ENCODE data around the gene PDGFA. TPM values are rescaled to one million over a fixed set of nuclear protein-coding genes. Genes with fewer than 3 reads are reported as not detected.

Gene PDGFA
- polyA plus RNA-seq, 1 experiment, result 17.4 TPM

DNA sequence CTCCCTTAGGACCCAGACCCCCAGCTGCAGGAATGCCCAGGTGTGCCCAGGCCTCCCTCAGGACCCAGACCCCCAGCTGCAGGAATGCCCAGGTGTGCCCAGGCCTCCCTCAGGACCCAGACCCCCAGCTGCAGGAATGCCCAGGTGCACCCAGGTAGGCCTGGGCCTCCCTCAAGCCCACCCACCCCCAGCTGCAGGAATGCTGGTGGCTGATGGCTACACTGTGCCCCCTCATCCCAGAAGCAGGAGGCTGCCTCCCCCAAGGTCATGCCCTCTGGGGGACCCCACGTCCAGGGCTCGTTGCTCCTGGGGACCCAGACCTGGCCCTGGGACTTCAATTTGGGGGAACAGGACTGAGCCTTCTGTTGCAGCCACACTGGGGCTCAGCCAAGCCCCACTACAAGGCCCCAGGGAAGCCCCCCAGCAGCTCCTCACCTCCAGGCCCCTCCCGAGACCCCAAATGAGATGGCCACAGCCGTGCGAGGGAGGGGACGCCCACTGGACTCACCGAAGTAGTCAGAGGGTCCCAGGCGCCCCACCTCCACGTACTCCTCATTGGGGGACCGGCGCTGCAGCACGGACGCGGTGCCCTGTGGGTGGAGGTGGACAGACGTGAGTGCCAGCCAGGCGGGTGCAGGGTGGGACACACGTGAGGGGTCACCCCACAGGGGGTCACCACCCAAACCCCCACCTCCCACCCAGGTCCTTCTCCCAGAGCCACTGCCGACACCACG, 31.4 kb upstream of the PDGFA start:
- POLR2A ChIA-PET, result no interaction called here
- no peak for DNase-seq (ENCODE audit: low read depth)

DNA sequence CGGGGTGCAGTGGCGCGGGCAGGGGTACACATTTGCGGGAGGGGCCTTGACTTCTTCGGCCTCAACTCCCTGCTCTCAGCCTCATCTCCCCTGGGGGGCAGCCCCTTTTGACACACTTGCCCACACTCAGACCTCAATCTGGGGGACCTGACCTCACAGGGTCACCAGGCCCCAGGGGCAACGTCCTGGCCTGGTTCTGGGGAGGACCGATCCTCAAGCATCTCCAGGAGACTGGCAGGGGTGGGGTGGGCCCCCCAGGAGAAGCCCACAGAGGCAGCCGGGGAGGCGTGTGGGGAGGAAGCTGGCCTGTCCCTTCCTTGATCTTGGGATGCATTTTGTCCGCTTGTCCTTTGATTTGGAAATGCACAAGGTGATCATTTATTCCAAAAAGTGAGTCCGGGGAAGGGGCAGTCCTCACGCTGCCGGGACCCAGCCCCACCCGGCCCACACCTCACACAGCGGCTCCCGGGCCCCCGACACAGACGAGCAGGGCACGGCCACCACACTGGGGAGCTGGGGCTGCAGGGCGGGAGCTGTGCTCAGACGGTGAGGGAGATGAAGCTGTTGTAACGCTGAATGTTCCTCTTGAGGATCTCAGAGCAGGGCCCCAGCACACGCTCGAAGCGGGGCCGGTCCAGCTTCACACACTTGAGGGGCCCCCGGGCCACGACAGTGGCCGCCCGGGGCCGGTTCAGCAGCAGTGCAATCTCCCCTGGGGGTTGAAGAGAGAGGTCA, 30.4 kb upstream of the PDGFA start:
- H3K4me3 ChIP-seq (ENCODE audit: low read depth, low read length), result no peak overlapping the region
- no peak for DNase-seq (ENCODE audit: low read depth)
- CTCF ChIA-PET, result no interaction called here
- TF ChIP-seq, protein P1, sequence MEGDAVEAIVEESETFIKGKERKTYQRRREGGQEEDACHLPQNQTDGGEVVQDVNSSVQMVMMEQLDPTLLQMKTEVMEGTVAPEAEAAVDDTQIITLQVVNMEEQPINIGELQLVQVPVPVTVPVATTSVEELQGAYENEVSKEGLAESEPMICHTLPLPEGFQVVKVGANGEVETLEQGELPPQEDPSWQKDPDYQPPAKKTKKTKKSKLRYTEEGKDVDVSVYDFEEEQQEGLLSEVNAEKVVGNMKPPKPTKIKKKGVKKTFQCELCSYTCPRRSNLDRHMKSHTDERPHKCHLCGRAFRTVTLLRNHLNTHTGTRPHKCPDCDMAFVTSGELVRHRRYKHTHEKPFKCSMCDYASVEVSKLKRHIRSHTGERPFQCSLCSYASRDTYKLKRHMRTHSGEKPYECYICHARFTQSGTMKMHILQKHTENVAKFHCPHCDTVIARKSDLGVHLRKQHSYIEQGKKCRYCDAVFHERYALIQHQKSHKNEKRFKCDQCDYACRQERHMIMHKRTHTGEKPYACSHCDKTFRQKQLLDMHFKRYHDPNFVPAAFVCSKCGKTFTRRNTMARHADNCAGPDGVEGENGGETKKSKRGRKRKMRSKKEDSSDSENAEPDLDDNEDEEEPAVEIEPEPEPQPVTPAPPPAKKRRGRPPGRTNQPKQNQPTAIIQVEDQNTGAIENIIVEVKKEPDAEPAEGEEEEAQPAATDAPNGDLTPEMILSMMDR (IDR thresholded peaks at IDR 0.05; ENCODE audit: insufficient read depth, low read depth, low read length), result no peak
- H3K36me3 ChIP-seq (ENCODE audit: control insufficient read depth, insufficient read depth, low read length), result no peaks in the 10 kb centered on the region
- POLR2A ChIA-PET, result no interaction called here
- no peaks in the 10 kb centered on the region for H3K27me3 ChIP-seq (ENCODE audit: control insufficient read depth, insufficient read depth, low read length)

More for the DNA sequence above, 31.4 kb upstream of the PDGFA start:
- CTCF ChIA-PET, result no interaction called here
- H3K27me3 ChIP-seq (ENCODE audit: control insufficient read depth, insufficient read depth, low read length), result no peaks in the 10 kb centered on the region
- no peak overlapping the region for H3K4me3 ChIP-seq (ENCODE audit: low read depth, low read length)
- no peaks in the 10 kb centered on the region for H3K36me3 ChIP-seq (ENCODE audit: control insufficient read depth, insufficient read depth, low read length)
- TF ChIP-seq, protein P1 (IDR thresholded peaks at IDR 0.05; ENCODE audit: insufficient read depth, low read depth, low read length), result no peak

DNA sequence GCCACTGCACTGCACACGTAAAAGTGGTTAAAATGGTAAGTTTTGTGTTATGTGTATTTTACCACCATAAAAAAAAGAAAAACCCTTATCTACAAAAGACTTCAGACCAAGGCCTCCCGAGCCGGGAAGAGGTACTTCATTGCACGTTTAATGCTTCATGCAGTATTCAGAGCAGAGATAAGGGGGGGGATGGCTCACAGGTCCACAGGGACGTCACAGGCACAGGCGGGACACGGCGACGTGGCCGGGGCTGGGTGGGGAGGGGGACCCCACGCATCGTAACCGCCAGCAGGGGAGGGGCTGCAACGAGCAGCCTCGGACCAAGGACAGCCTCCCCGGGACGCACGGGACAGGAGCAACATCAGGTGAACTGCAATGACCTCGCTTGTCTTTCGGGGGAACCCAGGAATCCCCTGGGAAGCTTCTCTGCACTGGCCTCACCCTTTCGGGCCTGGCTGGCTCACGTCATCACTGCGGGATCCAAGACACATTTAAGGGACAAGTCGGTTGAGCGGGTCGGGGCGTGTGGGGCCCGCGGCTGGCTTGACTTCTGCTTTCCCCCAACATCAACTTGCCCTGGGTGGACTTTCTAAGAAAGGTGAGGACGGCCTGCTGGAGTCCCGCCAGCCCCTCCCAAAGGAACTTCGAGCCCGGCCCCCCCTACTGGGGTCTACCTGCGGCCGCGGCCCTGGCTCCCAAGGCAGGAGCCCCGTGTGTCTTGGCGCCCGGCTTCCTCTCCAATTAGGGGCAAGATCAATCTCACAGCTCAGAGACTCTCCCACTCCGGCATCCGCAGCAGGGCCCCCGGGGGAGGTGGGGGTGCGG, 29.6 kb upstream of the PDGFA start:
- H3K27me3 ChIP-seq (ENCODE audit: control insufficient read depth, insufficient read depth, low read length), result no peaks in the 10 kb centered on the region
- TF ChIP-seq, protein P1 (IDR thresholded peaks at IDR 0.05; ENCODE audit: insufficient read depth, low read depth, low read length), result no peak
- H3K36me3 ChIP-seq (ENCODE audit: control insufficient read depth, insufficient read depth, low read length), result no peaks in the 10 kb centered on the region
- ChIA-PET CTCF (no interaction called here), POLR2A (no interaction called here)
- H3K4me3 ChIP-seq (ENCODE audit: low read depth, low read length), result no peak overlapping the region
- DNase-seq (ENCODE audit: low read depth), result no peak

DNA sequence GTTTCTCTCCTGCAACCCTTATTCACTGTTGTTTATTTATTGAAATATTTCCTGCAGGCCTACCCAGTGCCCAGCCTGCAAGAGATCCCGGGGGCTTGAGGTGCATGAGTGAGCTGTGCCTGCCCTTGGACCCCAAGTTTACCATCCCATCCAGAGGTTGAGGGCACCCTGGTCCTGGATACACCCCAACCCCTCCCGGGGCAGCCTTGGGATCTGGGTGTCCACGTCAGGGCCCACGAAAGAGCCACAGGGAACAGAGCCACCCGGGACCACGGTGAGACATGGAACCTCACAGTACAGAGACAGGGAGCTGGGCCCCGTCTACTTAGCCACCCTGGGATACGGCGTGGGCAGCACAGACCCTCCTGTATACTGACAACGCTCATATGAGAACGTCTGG, 28.8 kb upstream of the PDGFA start:
- Histone ChIP-seq H3K27me3 (ENCODE audit: control insufficient read depth, insufficient read depth, low read length) (no peaks in the 10 kb centered on the region), H3K4me3 (ENCODE audit: low read depth, low read length) (no peak overlapping the region), H3K36me3 (ENCODE audit: control insufficient read depth, insufficient read depth, low read length) (no peaks in the 10 kb centered on the region)
- TF ChIP-seq, protein P1 (IDR thresholded peaks at IDR 0.05; ENCODE audit: insufficient read depth, low read depth, low read length), result no peak
- no peak for DNase-seq (ENCODE audit: low read depth)
- POLR2A ChIA-PET, result no interaction called here
- CTCF ChIA-PET, result no interaction called here

DNA sequence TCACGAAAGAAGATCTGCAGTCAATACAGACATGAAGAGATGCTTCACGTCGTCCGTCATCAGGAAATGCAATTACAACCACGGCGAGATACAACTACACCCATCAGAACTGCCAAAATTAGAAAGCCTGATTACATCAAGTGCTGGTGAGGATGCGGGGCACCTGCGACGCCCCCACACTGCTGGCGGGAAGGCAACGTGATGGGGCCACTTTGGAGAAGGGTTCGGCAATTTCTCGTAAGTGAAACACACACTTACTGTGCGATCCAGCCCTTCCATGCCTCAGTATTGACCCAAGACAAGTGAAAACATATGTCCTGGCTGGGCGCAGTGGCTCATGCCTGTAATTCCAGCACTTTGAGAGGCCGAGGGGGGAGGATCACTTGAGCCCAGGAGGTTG, 25.8 kb upstream of the PDGFA start:
- DNase-seq (ENCODE audit: low read depth), result no peak
- Histone ChIP-seq H3K4me3 (ENCODE audit: low read depth, low read length) (no peak overlapping the region), H3K27me3 (ENCODE audit: control insufficient read depth, insufficient read depth, low read length) (no peaks in the 10 kb centered on the region), H3K36me3 (ENCODE audit: control insufficient read depth, insufficient read depth, low read length) (no peaks in the 10 kb centered on the region)
- TF ChIP-seq, protein P1 (IDR thresholded peaks at IDR 0.05; ENCODE audit: insufficient read depth, low read depth, low read length), result no peak
- ChIA-PET POLR2A (no interaction called here), CTCF (no interaction called here)

All from BJ (cell line).